Left renal pelvis (tissue), 4 donors: ENCODE data around the gene PIP4K2A. TPM values are rescaled to one million over a fixed set of nuclear protein-coding genes. Genes with fewer than 3 reads are reported as not detected.

Source experiments
- DNase-seq, 4 donors: peaks; one replicate each; pipeline ENCODE4 v3.0.0-alpha.2; 2013; ENCODE audit warnings: low read depth in 4 of 4, low spot score in 3 of 4
- polyA plus RNA-seq, 4 donors: library from polyadenylated mRNA; unstranded; fragments of 120-200 nt; gene quantifications; one replicate each; pipeline ENCODE4 v1.2.1, GENCODE V29; 2013; ENCODE audit not compliant: insufficient read length in 4 of 4

The PIP4K2A gene
- polyA plus RNA-seq, 4 donors, result 22.6 to 30.6 (median 28.8) TPM

GRCh38 chr10:22561909-22562308, 152.5 kb downstream of the PIP4K2A start:
- no peak for DNase-seq

DNA sequence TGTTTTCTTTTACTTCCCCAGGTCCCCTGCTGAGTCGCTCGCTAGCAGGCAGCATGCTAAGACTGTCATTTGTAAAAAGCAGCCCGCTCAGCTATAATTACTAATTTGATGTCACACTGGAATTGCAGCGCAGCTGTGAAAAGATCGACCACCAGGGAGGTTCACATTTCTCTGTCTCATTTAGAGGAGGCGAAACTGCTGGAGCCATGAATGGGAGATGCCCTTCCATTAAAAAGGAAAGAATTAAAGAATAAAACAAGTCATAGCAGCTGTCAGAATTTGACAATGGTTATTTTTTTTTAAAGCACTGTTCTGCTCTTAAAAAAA, 153.5 kb downstream of the PIP4K2A start:
- DNase-seq, result no peak

DNA sequence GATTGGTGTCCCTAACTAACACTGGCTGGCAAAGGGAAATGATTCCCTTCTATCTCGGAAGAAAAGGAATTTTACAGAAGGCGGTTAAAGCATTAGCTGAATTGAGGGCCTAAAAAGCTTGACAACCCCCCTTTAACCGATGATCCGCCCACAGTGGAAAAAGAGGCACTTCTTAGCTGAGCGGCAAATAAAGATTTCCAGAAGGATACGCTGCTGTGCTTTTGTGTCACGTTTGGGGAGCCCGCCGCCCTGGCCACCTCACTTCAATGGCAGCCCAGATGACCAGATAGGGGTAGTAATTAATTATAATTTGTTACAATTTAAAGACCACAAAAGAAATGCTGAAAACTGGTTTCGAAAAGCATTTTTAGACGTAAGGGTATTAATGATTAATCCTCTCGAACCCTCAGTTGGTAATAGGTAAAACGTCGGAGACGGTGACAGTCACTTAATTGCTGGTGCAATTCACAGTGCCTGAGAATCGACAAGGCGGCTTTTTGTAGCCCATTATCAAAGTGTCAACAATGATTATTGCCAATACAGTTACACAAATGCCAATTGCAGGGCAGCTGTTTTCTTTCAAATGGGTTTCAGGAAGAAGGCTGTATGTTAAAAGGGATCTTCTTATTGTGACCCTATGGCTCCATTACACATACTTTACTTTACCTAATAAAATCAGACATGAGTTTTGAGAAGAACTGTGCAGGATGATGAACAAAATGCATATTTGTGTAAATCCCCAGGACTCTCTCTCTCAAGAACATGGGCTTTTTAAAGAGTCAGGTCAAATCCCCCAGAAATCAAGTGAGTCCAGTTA, 154.1 kb downstream of the PIP4K2A start:
- DNase-seq, result no peak

DNA sequence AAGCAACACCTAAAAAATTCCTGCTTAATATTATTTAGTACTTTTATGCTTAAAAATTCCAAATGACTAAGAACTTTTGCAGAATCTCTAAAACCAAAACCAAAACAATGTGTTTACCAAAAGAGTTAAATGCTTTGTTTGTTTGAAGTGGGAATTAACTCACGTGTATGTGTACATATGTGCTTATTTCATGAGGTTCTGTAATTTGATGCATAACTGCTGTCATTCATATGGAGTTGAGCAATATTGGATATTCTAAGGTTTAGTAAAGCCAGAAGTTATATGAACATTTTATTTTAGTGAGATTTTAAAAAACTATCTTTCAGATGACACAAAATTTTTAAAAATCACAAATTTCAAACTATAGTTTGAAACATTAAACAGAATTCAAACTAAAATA, 157.1 kb downstream of the PIP4K2A start:
- no peak for DNase-seq

- no peak for DNase-seq
These were observed 157.6 kb downstream of the PIP4K2A start for GRCh38 chr10:22556774-22557173.

DNA sequence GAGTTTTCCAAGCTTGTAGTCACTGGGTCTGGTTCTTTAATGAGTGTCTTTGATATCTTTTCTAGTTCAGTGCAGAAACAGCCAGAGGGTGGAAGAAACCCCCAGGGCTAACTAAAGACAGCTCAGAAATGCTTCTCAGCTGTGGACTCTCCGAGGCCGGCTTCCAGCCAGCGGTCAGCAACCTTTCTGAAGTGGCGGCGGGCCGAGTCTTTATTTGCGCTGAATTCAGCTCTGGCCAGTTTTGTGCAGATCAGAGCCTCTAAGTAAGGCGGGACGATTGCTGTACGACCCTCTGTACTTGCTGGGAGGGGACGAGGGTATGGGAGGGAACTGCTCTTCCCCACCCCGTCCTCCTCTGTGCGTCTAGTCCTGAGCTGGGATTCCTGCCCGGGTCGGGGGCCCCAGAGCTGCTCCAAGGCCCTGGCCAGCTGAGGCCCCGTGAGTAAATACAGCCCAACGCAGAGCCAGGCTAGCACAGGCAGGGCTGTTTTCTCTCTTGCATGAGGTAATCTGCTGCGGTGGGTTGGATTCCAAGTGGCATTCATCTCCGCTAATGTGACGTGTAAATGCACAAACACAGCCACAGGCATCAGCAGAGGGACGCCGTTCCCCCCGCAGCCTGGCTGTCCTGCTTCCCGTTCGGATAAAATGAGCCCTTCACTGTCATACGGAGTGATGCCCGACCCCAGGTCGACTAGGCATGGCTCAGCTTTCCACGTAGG, 159.8 kb downstream of the PIP4K2A start:
- peak; percentile 74 to 80 (median 75) for DNase-seq

GRCh38 chr10:22553452-22553995, 160.9 kb downstream of the PIP4K2A start:
- DNase-seq, result no peak

DNA sequence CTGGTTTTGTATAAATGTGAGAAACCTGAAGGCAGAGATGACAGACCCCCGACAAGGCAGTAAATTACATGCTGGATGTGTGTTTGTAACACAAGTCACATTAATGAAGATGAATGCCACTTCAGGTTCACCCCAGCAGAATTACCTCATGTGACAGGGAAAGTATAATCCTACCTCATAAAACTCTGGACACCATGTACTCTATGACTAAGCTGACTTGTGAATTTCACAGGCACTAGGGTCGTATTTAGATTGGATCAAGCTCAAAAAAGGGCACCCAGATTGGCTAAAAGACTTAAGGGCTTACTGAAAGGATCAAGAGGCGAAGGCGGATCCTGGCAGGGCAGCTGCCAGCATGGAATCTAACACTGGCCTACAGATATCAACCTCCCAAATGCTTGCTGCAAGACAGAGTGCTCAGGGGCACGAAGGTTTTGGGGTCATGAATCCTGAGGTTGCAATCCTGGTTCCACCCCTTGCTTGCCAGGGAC, 161.4 kb downstream of the PIP4K2A start:
- no peak for DNase-seq

- no peak for DNase-seq
These were observed 162.6 kb downstream of the PIP4K2A start for GRCh38 chr10:22551681-22552365.

DNA sequence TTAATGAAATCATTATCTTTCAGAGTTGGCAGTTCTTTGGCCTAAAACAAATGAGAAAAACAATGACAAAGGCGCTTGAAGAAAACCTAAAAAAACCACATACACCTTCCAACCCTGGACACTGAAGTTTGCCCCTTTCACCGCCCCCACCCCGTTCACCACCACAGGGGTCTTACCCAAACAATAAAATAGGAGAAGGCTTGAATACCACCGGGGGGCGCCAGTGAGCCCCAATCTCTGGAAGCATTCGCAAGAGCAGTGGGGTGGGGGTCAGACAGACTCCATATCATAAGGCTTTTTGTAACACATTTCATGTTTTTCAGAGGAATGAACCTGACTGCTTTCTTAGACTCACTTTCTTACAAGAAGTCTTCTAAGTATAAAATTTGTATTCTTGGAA, 163.6 kb downstream of the PIP4K2A start:
- DNase-seq, result no peak

- no peak for DNase-seq
These were observed 166.0 kb downstream of the PIP4K2A start for GRCh38 chr10:22548344-22548743.

GRCh38 chr10:22545643-22546042, 168.7 kb downstream of the PIP4K2A start:
- DNase-seq, result no peak

GRCh38 chr10:22544325-22545068, 169.9 kb downstream of the PIP4K2A start:
- DNase-seq, result no peak

GRCh38 chr10:22542773-22543172, 171.6 kb downstream of the PIP4K2A start:
- DNase-seq, result no peak

GRCh38 chr10:22541900-22542299, 172.5 kb downstream of the PIP4K2A start:
- no peak for DNase-seq

- DNase-seq, result no peak
These were observed 174.6 kb downstream of the PIP4K2A start for GRCh38 chr10:22539579-22540298.

DNA sequence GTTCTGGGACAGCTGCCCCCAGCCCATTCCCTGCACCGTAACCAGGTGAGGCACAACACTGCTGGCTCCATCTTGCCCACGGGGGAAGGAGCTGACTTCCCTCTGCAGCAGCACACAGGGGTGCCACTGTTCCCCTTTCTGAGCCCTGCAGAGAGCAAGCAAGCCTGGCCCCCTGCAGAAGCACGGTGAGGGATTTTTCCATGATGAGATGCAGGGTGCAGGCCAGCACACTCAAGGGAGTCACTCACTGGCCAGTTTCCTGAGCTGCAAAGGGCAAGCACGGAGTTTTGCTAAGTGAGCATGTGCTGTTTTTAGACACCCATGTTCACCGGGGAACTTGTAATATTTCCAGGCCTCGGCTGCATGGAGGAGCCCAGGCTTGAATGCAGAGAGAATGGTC, 176.6 kb downstream of the PIP4K2A start:
- DNase-seq, result no peak

GRCh38 chr10:22536620-22537019, 177.8 kb downstream of the PIP4K2A start:
- no peak for DNase-seq

DNA sequence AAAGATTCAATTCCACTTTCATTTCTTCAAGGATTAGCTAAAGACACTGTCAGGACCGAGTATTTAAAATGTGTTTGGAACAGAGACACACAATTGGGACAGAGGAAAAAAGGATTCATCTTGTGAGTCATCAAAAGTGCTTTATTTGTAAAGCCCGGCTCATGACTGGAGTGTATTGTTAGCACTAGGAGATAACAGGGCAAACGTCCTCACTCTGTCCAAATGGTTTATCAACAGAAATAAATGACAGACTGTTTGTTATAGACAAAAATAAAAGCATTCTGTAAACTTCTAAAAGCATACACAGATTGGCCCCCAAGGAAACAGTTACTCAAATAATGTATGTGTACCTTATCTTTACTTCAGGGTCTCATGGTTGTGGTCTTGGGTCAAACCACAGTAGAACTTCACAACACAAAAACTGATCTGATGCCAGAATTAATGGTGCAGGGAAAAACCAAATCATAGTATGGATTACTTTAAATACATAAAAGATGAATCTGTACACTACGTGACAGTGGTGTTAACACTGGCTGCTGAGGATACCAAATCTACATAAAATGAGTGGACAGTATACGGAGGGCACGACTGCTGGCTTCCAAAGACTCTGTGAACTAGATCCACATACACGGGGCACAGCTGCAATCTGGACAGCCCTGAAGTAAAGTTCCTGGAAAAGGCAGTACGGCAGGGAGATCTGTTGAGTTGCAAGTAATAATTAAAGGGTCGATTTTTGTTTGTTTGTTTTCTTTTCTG, 179.4 kb downstream of the PIP4K2A start:
- DNase-seq, result no peak
